Myocyte (in vitro differentiated cells): Measurements from ENCODE around the gene CRHR1. TPM values are rescaled to one million over a fixed set of nuclear protein-coding genes. Genes with fewer than 3 reads are reported as not detected.
"Not testable (repeated sequence)": the region's sequence is repeated elsewhere in the genome, so short reads cannot be mapped to it uniquely, and the experiment has no call there.

Experiments
- DNase-seq: peaks from one replicate; pipeline ENCODE4 v3.0.0-alpha.2; 2012; ENCODE audit warnings: low read depth
- total RNA-seq: library from RNA; depleted of rRNA; stranded (reverse); fragments of >200 nt; gene quantifications from 2 replicates; pipeline ENCODE4 v1.2.3, GENCODE V29; 2014

The CRHR1 gene
- total RNA-seq, 1 donor from 2014 or later = not detected

DNA sequence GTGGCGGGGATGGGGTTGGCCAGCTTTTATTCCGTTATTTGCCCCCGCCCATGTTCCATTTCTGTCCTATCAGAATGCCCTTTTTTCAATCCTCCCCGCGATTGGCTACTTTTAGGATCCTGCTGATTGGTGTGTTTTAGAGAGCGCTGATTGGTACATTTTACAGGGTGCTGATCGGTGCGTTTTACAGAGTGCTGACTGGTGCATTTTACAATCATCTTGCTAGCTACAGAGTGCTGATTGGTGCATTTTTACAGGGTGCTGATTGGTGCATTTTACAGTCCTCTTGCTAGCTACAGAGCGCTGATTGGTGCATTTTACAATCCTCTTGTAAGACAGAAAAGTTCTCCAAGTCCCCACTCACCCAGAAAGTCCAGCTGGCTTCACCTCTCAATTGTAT is 78.0 kb downstream of the CRHR1 start:
- not testable (repeated sequence) for DNase-seq

DNA sequence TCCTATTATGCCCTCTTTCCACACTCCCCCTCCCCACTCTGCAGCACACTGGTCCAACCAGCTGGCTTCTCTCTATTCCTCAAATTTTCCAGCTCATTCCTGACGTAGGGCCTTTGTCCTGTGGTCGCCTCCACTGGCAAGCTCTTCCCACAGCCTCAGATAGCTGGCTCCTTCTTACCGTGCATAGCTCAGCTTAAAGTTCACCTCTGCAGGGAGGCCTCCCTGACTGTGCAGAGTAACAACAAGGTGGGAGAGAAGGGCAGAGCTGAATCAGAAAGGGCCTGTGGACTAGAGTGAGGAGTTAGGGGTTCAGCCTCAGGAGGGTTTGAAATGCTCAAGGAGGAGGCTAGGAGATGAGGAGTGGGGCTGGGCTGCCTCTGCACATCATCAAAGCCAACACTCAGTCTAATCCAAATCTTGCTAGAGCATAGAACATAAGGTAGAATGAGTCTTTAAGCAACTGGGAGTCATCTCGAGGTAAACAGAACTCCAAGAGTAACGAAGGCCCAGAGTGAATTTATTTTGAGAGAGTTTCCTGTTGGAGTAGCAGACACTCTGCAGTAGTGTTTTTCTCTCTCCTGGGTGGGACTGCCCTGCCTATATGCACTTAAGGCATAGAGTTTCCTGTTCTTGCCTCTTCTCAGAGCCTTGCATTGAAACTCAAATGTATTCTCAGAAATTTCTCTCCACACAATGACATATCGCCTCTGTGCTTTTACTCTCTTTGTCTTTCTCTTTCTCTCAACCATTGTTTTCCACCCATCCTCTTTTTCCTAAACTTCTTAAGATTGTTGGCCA is 79.9 kb downstream of the CRHR1 start:
- DNase-seq = no peak

DNA sequence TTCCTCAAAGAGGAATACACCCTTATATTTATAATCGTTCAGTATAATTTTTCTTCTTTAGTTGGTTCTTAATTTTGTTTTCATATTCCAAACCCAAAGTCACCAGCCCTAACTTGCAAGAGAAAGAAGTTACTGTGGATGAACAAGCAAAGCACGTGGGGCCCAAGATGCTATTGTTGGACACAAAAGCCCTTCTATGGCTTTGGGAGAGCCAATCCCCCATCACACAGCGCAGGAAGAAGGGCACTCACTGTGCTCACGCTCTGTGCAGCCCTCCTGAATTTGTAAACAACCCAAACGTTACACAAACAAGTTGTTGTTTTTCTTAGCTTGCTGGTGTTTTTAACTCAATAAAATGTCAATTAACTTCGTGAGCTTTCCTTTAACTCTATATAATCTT is 83.1 kb downstream of the CRHR1 start:
- no peak for DNase-seq

DNA sequence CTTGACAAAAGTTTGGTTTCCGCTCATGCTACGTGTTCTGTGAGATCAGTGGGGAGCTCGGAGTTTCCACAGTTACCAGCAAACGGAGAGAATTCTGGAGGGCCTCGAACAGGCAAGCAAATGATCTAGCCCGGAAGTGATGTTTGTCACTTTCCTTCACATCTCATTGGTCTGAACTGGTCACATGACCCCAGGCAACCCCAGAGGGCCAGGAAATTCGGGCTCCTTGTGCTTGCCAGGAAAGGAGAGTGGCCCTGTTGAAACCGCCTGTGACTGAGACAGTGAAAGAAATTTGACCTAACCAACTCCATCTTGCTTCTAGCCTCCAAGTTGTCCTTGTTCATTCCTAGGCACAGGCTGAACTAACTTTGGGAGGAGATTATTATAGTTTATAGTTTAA is 83.6 kb downstream of the CRHR1 start:
- peak; percentile 9 for DNase-seq

DNA sequence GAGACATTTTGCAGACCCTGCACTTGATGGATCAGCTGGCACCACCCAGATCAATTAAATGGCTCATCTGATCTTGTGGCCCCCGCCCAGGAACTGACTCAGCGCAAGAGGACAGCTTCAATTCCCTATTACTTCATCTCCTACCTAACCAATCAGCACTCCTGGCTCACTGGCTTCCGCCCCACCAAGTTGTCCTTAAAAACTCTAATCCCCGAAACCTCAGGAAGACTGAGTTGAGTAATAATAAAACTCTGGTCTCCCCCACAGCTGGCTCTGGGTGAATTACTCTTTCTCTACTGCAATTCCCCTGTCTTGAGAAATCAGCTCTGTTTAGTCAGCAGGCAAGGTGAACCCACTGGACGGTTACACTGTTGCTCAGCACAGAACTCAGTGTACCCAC is 84.2 kb downstream of the CRHR1 start:
- DNase-seq = no peak

DNA sequence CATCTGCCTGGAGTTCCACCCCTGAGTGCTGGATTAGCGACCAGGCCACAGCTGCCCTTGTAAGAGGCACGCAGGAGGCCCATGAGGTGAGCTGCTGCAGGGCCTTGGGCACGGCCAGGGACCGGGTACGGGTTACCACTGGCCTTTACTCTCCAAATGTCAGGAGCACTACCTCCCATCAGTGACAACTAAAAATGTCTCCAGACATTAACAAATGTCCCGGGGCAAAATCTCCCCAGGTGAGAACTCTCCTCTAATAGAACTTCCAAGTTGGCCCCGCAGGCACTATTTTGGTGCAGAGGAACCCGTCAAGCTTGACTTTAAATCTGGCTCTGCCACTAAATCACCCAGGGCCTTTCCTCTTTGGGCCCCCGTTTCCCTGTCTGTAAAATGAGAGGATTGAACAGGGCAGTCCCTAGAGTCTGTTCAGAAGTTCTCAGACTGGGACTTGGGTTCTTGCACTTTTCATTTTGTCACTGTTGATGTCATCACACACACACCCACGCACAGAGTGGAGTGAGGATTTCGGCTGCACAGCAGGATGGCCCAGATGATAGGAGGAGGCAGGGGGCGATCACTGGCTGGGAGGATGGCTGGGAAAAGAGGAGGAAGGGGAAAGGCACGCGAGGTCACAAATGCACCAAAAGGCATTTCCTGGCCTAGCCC is 85.7 kb downstream of the CRHR1 start:
- DNase-seq = no peak

DNA sequence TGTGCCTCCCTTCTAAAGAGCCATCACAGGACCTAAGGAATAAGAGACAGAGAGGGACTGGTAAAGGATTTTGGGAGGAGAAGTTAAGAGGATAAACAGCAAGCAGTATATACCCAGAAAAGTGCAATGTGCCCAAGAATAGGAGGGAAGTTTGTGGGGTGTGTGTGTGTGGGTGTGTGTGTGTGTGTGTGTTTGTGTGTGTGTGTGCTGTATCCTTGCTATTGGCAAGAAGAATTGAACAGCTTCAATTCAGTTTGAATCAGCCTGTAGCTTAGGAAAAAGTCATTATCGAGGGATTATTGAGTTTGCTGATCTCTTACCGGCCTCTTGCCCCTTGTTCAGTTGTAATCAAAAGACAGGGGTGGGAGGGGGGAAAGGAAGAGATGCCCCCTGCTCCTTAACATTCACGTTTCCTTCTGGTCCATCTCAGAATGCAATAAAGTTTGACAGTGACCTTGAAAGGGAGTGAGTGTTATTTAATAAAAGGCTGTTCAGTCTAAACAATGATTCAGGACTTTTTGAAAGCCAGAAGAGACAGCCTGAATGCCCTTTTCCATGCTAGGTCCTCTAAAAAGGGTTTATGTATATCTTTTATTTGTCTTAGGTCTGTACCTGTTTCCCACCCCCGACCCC is 86.3 kb downstream of the CRHR1 start:
- no peak for DNase-seq

DNA sequence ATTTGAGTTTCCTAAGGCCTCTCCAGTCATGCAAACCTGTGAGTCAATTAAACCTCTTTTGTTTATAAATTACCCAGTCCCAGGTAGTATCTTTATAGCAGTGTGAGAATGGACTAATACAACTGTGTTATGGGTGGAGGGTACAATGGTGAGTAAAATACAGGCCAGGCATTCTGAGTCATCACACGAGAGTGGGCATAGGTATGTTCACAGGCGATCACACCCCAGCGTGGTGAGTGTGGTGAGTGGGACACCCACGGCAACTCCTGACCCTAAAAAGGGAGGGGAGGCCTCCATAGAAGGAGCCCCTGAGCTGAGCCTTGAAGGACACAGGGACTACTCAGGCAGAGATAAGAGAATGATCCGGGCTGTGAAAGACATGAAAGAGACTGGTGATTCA is 87.6 kb downstream of the CRHR1 start:
- DNase-seq = no peak

DNA sequence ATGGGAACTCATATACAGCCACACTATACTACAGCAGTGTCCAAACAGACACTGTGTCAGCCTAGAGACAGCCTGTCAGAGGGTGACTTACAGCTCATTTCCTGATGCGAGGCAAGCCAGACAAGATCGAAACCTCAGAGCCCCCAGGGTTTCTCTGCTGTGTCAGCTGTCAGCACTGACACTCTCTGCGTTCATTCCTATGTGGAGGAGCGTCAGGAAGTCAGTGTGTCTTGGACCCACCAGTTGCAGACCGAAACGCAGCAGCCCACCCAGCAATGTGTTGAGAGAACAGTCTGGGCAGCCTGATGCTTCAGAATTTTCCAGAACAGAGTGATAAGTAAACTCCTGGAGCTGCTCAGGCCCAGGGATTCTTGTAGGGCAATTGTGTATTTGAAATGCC is 89.6 kb downstream of the CRHR1 start:
- no peak for DNase-seq

DNA sequence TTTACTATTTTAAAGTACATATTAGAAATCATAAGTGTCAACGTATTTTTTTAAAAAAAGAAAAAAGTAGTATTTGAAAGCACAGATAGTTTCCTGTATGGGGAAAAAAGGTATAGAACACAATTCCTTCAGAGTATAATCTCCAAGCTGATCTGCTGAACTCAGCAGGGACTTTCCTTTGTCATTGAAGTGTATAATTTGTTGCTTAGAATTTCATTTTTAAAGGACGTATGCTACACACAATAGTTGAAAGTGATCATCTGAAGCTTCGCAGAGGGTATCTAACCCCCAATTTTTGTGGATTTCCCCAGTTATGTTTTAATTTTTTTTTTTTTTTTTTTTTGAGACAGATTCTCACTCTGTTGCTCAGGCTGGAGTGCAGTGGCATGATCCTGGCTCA is 90.0 kb downstream of the CRHR1 start:
- DNase-seq = no peak

DNA sequence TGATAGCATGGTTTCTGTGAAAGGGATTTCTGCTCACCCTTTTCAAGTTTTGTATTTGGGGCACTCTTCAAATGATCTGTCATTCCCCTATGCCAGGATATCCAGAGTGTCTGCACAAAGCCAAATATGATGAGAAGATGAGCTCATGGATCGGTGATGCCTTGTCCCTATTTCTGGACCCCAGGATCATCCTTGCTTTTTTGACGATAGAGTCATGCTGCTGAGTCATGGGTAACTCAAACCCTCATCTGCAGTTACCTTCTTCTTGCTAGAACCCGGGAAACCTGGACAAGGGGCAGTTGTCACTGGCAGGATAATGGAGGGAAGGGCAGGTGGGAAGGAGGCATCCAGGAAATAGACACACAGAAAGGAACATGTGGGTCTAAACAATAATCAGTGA is 92.4 kb downstream of the CRHR1 start:
- DNase-seq = peak; percentile 40

DNA sequence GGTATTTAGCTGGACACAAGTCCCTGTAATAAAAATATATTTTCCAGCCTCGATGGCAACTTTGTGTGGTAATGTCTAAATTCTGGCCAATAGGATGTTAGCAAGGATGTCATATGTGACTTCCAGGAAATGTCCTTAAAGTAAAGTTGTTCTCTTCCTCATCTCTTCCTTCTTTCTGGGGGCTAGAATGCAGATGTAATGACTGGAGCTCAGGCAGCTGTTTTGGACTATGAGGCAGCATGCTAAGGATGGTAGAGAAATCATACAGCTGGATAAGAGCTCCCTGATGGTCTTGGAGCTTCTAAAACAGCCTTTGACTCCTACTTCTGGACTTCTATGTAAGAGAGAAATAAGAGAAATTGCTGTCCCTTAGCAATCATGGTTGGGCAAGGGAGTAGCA is 93.3 kb downstream of the CRHR1 start:
- DNase-seq = no peak

DNA sequence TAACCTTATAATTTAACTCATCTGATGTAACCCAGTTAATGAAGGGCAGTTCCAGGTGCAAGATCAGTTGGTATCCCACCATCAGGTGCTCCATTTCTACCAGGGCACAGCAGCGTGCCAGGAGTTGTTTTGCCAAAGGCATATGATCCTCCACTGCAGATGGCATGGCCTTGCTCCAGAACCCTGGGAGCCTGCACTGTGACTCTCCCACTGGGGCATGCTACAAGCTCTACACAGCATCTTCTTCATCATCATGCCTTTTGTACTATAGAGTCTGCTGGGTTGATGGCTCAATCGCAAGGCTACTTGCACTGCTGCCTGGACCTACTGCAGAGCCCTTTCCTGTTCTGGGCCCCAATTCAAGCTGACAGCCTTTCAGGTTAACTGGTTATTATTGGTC is 98.9 kb downstream of the CRHR1 start:
- DNase-seq = no peak

Other genes starting within 250 kb of the CRHR1 start
- not detected in 2 replicates for gene SPPL2C, start 60.6 kb downstream of the CRHR1 start, total RNA-seq
- gene MAPT, start 110.2 kb downstream of the CRHR1 start, total RNA-seq = 0.05 TPM in 2 replicates
- not detected in 2 replicates for gene STH, start 214.9 kb downstream of the CRHR1 start, total RNA-seq